ENCODE measurements around the gene KRTAP10-6. TPM values are rescaled to one million over a fixed set of nuclear protein-coding genes. Genes with fewer than 3 reads are reported as not detected.

The KRTAP10-6 gene
- total RNA-seq, 1 donor from 2014 or later: not detected

GRCh38 chr21:44614961-44615391 is 22.7 kb upstream of the KRTAP10-6 start:
- DNase-seq (ENCODE audit: low read depth) (no peak), FAIRE-seq (no peak)
- no peaks in the 10 kb centered on the region for H3K36me3 ChIP-seq (ENCODE audit: control insufficient read depth, insufficient read depth, low read length)
- H3K4me3 ChIP-seq (ENCODE audit: low read depth, low read length): no peak overlapping the region
- no peaks in the 10 kb centered on the region for H3K27me3 ChIP-seq (ENCODE audit: control insufficient read depth, insufficient read depth, low read length)
- TF ChIP-seq, protein P1, sequence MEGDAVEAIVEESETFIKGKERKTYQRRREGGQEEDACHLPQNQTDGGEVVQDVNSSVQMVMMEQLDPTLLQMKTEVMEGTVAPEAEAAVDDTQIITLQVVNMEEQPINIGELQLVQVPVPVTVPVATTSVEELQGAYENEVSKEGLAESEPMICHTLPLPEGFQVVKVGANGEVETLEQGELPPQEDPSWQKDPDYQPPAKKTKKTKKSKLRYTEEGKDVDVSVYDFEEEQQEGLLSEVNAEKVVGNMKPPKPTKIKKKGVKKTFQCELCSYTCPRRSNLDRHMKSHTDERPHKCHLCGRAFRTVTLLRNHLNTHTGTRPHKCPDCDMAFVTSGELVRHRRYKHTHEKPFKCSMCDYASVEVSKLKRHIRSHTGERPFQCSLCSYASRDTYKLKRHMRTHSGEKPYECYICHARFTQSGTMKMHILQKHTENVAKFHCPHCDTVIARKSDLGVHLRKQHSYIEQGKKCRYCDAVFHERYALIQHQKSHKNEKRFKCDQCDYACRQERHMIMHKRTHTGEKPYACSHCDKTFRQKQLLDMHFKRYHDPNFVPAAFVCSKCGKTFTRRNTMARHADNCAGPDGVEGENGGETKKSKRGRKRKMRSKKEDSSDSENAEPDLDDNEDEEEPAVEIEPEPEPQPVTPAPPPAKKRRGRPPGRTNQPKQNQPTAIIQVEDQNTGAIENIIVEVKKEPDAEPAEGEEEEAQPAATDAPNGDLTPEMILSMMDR (IDR thresholded peaks at IDR 0.05; ENCODE audit: insufficient read depth, low read length, severe bottlenecking): no peak

DNA sequence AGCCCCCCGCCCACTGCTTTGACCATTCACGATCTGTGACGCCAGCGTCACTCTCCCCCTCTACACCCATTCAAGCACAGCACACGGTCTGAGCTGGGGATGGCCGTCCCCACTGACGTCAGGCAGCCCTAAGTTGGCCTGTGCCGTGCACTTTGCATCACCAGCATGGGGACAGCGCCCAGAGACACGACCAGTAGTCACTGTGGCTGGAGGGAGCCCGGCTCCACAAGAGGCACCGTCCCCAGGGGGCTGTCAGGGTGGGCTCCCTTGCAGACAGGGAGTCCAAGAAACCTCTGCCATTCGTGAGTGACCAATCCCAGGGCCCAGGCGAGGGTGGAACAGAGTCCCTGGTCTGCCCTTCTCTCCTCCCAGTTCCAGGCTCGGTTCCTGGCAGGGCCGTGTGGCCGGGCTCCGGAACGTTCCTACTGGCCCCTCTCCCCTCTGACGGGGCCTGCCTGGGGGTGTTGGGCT is 21.9 kb upstream of the KRTAP10-6 start:
- H3K4me3 ChIP-seq (ENCODE audit: low read depth, low read length): no peak overlapping the region
- TF ChIP-seq, protein P1 (IDR thresholded peaks at IDR 0.05; ENCODE audit: insufficient read depth, low read length, severe bottlenecking): no peak
- no peak for FAIRE-seq
- DNase-seq (ENCODE audit: low read depth): no peak
- no peaks in the 10 kb centered on the region for H3K27me3 ChIP-seq (ENCODE audit: control insufficient read depth, insufficient read depth, low read length)
- H3K36me3 ChIP-seq (ENCODE audit: control insufficient read depth, insufficient read depth, low read length): no peaks in the 10 kb centered on the region

GRCh38 chr21:44613386-44614155 is 21.3 kb upstream of the KRTAP10-6 start:
- DNase-seq (ENCODE audit: low read depth) (no peak), FAIRE-seq (no peak)
- Histone ChIP-seq H3K27me3 (ENCODE audit: control insufficient read depth, insufficient read depth, low read length) (no peaks in the 10 kb centered on the region), H3K36me3 (ENCODE audit: control insufficient read depth, insufficient read depth, low read length) (no peaks in the 10 kb centered on the region), H3K4me3 (ENCODE audit: low read depth, low read length) (no peak overlapping the region)
- TF ChIP-seq, protein P1 (IDR thresholded peaks at IDR 0.05; ENCODE audit: insufficient read depth, low read length, severe bottlenecking): no peak

DNA sequence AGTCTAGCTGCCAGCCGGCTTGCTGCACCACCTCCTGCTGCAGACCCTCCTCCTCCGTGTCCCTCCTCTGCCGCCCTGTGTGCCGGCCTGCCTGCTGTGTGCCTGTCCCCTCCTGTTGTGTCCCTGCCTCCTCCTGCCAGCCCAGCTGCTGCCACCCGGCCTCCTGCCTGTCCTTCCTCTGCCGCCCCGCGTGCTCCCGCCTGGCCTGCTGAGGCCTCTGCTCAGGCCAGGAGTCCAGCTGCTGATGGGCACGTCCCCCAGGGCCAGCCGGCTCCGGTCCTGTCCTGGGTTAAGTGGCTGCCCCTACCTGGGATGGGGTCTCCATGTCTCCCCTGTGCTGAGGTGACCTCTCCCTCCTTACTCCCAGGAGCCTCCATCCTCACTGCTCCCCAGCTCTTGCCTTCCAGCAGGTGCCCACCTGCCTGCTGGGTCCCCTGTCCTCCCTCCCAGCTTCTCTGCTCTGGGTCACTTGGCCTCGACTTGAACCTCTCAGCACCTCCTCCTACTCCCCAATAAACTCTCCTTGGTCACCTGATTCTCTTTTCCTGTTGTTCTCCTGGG is 20.4 kb upstream of the KRTAP10-6 start:
- no peak for FAIRE-seq
- H3K4me3 ChIP-seq (ENCODE audit: low read depth, low read length): no peak overlapping the region
- TF ChIP-seq, protein P1 (IDR thresholded peaks at IDR 0.05; ENCODE audit: insufficient read depth, low read length, severe bottlenecking): no peak
- no peaks in the 10 kb centered on the region for H3K27me3 ChIP-seq (ENCODE audit: control insufficient read depth, insufficient read depth, low read length)
- no peak for DNase-seq (ENCODE audit: low read depth)
- H3K36me3 ChIP-seq (ENCODE audit: control insufficient read depth, insufficient read depth, low read length): no peaks in the 10 kb centered on the region

DNA sequence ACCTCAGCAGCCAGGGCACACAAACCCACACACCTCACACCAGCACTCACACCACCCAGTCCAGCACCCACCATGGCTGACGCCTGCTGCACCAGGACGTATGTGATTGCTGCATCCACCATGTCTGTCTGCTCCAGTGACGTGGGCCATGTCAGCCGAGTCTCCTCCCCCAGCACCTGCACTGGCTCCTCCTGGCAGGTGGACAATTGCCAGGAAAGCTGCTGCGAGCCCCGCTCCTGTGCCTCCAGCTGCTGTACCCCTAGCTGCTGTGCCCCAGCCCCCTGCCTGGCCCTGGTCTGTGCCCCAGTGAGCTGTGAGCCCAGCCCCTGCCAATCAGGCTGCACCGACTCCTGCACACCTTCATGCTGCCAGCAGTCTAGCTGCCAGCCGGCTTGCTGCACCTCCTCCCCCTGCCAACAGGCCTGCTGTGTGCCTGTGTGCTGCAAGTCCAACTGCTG is 19.8 kb upstream of the KRTAP10-6 start, which contains the start of gene KRTAP10-8:
Gene KRTAP10-8, plus strand, starts transcription at position 51 of the 458 bp plus-strand sequence. Its CDS starts 22 bp downstream, at position 73.
- FAIRE-seq: no peak
- DNase-seq (ENCODE audit: low read depth): no peak
- no peaks in the 10 kb centered on the region for H3K36me3 ChIP-seq (ENCODE audit: control insufficient read depth, insufficient read depth, low read length)
- TF ChIP-seq, protein P1 (IDR thresholded peaks at IDR 0.05; ENCODE audit: insufficient read depth, low read length, severe bottlenecking): no peak
- no peak within 1 kb of the TSS for H3K4me3 ChIP-seq (ENCODE audit: low read depth, low read length)
- no peaks in the 10 kb centered on the region for H3K27me3 ChIP-seq (ENCODE audit: control insufficient read depth, insufficient read depth, low read length)

All from bronchial epithelial cell (primary cell).